Activated CD4-positive, alpha-beta T cell treated with anti-CD3 and anti-CD28 coated beads, Interleukin-2, amount 50 U/mL, for 1 hour (primary cell): ENCODE results near the gene CPSF4.
"Not testable (repeated sequence)": the region's sequence is repeated elsewhere in the genome, so short reads cannot be mapped to it uniquely, and the experiment has no call there.

Experiments
- DNase-seq: peaks from one replicate; pipeline ENCODE4 v3.0.0-alpha.2; 2020

The CPSF4 gene

DNA sequence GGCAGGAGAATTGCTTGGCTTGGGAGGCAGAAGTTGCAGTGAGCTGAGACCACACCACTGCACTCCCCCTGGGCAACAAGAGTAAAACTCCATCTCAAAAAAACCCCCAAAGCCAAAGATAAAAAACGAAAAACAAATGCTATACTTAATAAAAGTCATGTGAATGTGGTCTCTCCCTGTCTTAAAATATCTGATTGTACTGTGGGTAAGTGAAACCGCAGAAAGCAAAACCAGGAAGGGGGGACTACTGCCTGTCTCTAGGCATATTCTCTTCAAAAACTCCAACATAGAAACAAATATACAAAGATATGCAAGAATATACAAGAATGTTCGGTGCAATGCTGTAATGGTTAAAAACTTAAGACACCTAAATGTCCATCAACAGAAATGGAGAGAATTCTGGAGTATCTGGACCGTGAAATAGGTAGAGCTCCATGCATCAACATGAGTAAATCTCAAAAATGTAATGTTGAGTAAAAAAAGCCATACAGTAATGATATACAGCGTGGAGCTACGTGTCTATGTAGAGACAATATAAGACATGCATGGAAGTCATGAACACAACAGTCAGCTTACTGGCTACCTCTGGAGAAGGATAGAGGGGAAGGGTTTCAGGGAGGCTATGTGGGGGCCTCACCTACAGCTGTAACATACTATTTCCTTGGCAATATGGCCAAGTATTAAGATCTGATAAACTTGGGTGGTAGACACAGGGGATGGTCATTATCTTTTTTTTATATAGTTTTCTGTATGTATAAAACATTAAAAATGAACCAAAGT is 59.2 kb downstream of the CPSF4 start:
- no peak for DNase-seq

DNA sequence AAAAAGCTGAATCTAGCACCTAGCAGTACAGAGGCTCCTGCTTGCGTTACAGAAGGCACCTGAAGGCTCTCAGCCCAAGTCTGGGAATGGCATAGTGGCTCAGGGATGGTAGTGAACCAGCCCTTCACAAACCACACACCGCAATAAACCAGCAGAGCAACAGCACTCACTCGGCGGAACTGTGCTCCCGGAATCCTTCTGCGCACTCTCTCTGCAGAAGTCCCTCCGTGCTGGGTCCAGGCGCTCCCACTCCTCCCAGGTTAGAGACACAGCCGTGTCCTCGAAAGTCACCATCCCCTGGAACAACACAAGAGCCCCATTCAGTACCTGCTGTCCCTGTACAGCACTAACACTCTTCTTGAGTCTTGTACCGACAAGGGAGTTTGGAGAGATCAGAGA is 59.8 kb downstream of the CPSF4 start:
- no peak for DNase-seq

DNA sequence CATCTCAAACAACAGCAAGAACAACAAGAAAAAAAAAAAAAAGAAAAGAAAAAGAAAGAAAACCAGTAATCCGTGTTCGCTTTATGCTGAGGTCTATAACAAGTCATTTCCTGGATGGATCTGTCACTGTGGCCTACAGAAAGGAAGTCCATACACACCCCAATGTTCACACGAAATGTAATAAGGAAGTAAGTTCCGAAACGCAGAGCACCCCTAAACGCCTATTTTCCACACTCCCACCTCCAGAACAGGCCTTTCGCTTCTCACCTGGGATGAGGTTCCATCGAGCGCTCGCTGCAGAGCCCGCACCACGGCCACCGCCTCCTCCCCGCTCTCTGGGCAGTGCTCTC is 60.6 kb downstream of the CPSF4 start:
- no peak for DNase-seq

- DNase-seq: peak; percentile 86
Measured at GRCh38 chr7:99499721-99500636, 61.2 kb downstream of the CPSF4 start, which contains the start of gene ZNF394. Gene ZNF394, minus strand, starts transcription at chr7:99500281. Its CDS starts 188 bp downstream, at chr7:99500093.

DNA sequence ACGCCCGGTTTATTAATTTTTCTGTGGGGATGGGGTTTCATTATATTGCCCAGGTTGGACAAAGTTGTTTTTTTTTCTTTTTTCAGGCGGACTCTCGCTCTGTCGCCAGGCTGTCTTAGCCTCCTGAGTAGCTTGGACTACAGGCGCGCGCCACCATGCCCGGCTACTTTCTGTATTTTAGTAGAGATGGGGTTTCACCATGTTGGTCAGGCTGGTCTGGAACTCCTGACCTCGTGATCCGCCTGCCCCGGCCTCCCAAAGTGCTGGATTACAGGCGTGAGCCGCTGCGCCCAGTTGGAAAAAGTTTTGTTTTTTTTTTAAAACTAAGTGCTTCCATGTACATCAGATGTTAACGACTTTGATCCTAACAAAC is 61.9 kb downstream of the CPSF4 start:
- DNase-seq: no peak

DNA sequence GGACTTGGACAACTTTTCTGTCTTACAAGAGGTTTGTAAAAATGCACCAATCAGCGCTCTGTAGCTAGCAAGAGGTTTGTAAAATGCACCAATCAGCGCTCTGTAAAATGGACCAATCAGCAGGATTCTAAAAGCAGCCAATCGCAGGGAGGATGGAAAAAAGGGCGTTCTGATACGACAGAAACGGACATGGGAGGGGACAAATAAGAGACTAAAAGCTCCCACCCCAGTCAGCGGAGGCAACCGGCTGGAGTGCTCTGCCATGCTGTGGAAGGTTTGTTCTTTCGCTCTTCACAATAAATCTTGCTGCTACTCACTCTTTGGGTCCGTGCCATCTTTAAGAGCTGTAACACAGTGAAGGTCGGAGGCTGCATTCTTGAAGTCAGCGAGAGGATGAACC is 62.5 kb downstream of the CPSF4 start:
- DNase-seq: not testable (repeated sequence)

DNA sequence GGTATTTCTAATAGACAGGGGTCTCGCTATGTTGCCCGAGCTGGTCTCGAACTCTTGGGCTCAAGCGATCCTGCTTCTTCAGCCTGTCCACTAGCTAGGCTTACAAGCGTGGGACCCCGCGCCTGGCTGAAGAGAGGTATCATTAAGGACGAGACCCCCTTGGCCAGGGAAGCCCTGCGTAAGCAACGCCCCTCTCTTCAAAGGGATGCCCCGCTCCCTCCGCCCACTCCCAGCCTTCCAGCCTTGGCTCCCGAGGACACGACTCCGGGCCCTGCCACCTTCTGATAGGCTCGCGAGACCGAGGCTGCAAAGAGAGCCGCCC is 65.5 kb downstream of the CPSF4 start:
- no peak for DNase-seq

GRCh38 chr7:99504603-99505323 is 66.0 kb downstream of the CPSF4 start, which contains the start of gene ZKSCAN5:
Gene ZKSCAN5, plus strand, starts transcription at chr7:99504662. Its CDS starts 1,383 bp downstream, at chr7:99506045.
- DNase-seq: peak; percentile 97

DNA sequence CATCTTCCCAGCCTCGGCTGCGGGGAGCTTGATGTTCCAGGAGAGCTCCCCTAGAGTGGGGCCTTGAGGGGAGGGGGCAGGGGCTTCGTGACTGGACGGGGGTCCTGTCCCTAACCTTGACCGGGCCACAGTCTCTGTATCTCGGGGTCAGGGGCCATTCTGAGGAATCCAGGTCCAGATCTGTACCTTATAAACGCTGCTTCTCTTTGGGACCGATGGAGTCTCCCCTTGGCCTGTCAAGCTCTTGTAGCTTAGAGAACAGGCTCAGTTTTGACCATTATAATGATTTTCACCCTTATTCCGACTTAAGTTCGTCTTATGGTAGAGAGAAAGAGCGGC is 66.5 kb downstream of the CPSF4 start:
- DNase-seq: no peak
